Body of pancreas (tissue), 4 donors: ENCODE measurements around the gene LIPC.

Source experiments
- POLR2A ChIP-seq, 3 donors: fragments of 450-650 bp; IDR thresholded peaks; one replicate each; pipeline ENCODE4 v1.6.1; 2016; ENCODE audit warnings: antibody characterized with exemption in 3 of 3, mild to moderate bottlenecking in 2 of 3
- TF ChIP-seq, protein P1 (sequence below), 7 experiments: fragments of 450-650 bp in 4 of 7; fragments of 200-600 bp in 3 of 7; sonication (generic) in 3 of 7; IDR thresholded peaks; one replicate each; pipeline ENCODE4 v1.5.1; 2016 to 2019; ENCODE audit warnings: antibody characterized with exemption in 7 of 7

DNA sequence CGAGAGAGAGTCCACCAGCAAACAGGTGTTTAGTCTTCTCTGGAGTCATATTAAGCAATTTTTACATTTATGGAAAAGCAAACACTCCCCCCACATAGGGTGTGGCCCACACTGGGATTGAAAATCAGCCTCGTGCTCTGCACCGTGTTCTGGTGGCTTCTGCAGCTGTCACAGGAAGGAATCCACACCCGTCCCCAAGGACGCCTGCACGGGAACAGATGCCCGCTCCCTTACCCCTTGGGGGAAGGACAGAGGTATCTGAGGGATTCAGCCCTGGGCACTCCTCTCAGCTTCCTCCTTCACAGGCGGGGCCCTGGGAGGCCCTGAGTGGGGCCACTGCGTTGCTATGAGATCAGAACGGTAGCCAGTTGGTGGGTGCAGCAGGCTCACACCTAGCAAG, 27.8 kb downstream of the LIPC start:
- TF ChIP-seq, protein P1, sequence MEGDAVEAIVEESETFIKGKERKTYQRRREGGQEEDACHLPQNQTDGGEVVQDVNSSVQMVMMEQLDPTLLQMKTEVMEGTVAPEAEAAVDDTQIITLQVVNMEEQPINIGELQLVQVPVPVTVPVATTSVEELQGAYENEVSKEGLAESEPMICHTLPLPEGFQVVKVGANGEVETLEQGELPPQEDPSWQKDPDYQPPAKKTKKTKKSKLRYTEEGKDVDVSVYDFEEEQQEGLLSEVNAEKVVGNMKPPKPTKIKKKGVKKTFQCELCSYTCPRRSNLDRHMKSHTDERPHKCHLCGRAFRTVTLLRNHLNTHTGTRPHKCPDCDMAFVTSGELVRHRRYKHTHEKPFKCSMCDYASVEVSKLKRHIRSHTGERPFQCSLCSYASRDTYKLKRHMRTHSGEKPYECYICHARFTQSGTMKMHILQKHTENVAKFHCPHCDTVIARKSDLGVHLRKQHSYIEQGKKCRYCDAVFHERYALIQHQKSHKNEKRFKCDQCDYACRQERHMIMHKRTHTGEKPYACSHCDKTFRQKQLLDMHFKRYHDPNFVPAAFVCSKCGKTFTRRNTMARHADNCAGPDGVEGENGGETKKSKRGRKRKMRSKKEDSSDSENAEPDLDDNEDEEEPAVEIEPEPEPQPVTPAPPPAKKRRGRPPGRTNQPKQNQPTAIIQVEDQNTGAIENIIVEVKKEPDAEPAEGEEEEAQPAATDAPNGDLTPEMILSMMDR (IDR thresholded peaks at IDR 0.05), result no peak
- no peak for TF ChIP-seq POLR2A (IDR thresholded peaks at IDR 0.05)
